Measurements from ENCODE around the gene ARHGAP18. TPM values are rescaled to one million over a fixed set of nuclear protein-coding genes. Genes with fewer than 3 reads are reported as not detected.

The ARHGAP18 gene
- total RNA-seq, 2 donors from 2014 or later, result 7.1 to 11.2 TPM

GRCh38 chr6:129593233-129593564 lies 116.8 kb downstream of the ARHGAP18 start:
- H3K36me3 ChIP-seq, result no peaks in the 10 kb centered on the region

DNA sequence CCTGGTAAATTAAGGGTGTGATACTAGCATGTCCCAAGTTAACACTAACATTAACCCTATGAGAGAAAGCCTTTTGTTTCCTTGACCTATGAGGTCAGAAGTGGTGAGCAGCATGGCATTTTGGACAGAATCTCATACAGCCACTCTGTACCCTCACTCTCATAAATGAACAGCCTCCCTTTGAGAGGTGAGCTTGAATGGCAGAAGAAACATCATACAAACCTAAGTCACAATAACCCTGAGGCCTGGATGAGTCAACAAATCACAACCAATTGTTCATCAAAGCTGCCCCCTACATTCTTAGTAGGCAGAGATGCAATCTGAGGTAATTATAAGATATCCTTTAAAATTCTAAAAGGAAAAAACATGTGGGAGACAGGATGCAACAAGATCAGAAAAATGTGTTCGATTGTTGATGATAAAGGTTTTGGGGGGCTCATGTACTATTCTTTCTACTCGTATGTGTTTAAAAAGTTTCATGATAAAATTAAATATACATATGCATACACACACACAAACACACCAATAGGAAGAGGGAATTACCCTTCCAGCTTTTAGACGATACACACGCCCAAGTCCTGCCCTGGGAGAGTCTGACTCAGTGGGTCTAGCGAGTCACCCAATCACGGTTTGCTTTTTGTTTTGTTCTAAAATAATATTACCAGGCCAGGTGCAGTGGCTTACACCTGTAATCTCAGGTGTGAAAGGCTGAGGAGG lies 117.3 kb downstream of the ARHGAP18 start:
- H3K27ac ChIP-seq, result no peak overlapping the region
- no peaks in the 10 kb centered on the region for H3K36me3 ChIP-seq
- no peaks in the 10 kb centered on the region for H3K4me1 ChIP-seq
- H3K9me3 ChIP-seq, result no peaks in the 10 kb centered on the region
- DNase-seq (ENCODE audit: low spot score), result no peak
- no peaks in the 10 kb centered on the region for H3K27me3 ChIP-seq
- no peak overlapping the region for H3K4me3 ChIP-seq
- TF ChIP-seq CTCF (IDR thresholded peaks at IDR 0.05), result no peak

More at GRCh38 chr6:129593233-129593564, 116.8 kb downstream of the ARHGAP18 start:
- DNase-seq (ENCODE audit: low spot score), result no peak
- H3K4me1 ChIP-seq, result no peaks in the 10 kb centered on the region
- no peak overlapping the region for H3K4me3 ChIP-seq
- no peak overlapping the region for H3K27ac ChIP-seq
- H3K27me3 ChIP-seq, result no peaks in the 10 kb centered on the region
- no peaks in the 10 kb centered on the region for H3K9me3 ChIP-seq
- no peak for TF ChIP-seq CTCF (IDR thresholded peaks at IDR 0.05)

DNA sequence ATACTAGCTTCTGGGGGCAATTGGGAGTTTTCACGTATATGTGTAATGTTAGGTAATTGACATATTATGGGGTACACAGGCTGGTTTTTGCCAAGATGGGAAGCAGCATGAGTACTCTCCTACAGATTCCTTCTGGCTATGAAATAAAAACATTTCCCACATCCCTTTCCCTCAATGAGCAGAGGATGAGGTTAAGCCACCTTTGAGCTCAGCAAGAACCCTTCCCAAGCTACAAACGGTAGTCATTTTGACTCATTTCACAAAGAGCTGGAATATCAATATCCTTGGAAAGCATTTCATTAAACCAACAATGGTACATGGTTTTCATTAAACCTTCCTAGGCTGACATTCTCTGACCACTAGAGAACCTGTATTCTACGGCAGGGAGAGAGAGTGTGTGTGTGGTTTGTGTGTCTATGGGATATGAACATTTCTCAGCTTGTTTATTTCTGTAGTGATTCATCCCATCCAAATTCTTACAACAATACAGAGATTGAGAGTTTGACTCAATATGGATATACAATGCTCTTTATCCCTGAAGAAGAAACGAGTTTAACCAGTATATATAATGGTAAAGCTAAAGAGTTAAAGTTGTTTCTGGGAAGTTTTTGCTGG lies 119.5 kb downstream of the ARHGAP18 start:
- no peak for TF ChIP-seq CTCF (IDR thresholded peaks at IDR 0.05)
- Histone ChIP-seq H3K9me3 (no peaks in the 10 kb centered on the region), H3K27me3 (no peaks in the 10 kb centered on the region), H3K36me3 (no peaks in the 10 kb centered on the region), H3K27ac (no peak overlapping the region), H3K4me1 (no peaks in the 10 kb centered on the region), H3K4me3 (no peak overlapping the region)
- DNase-seq (ENCODE audit: low spot score), result no peak

GRCh38 chr6:129586815-129587214 lies 123.2 kb downstream of the ARHGAP18 start:
- H3K27me3 ChIP-seq, result no peaks in the 10 kb centered on the region
- H3K36me3 ChIP-seq, result no peaks in the 10 kb centered on the region
- DNase-seq (ENCODE audit: low spot score), result no peak
- H3K9me3 ChIP-seq, result no peaks in the 10 kb centered on the region
- no peaks in the 10 kb centered on the region for H3K4me1 ChIP-seq
- no peak for TF ChIP-seq CTCF (IDR thresholded peaks at IDR 0.05)
- H3K27ac ChIP-seq, result no peak overlapping the region
- no peak overlapping the region for H3K4me3 ChIP-seq

DNA sequence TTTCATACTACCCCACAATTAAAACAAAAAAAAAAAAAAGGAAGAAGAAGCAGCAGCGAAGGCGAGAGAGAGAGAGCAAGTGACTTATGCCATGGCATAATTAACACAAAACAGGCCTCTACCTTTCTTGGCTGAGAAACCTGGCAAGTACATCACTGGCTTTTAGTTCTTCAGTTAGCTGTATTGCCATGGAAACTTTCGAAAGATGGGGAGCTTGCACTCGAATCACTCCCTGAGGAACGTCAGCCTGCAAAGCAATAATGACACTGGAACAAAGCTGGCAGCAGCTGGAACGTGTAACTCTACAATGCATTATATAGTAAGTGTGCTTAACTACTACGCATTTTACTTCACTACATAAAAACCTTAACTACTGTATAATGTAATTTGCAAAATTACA lies 126.1 kb downstream of the ARHGAP18 start:
- Histone ChIP-seq H3K36me3 (no peaks in the 10 kb centered on the region), H3K4me1 (no peaks in the 10 kb centered on the region), H3K27ac (no peak overlapping the region), H3K9me3 (no peaks in the 10 kb centered on the region), H3K27me3 (no peaks in the 10 kb centered on the region), H3K4me3 (no peak overlapping the region)
- no peak for DNase-seq (ENCODE audit: low spot score)
- TF ChIP-seq CTCF (IDR thresholded peaks at IDR 0.05), result no peak

GRCh38 chr6:129578315-129578714 lies 131.7 kb downstream of the ARHGAP18 start:
- Histone ChIP-seq H3K9me3 (no peaks in the 10 kb centered on the region), H3K36me3 (no peaks in the 10 kb centered on the region), H3K4me3 (no peak overlapping the region), H3K4me1 (no peaks in the 10 kb centered on the region), H3K27me3 (no peaks in the 10 kb centered on the region), H3K27ac (no peak overlapping the region)
- DNase-seq (ENCODE audit: low spot score), result no peak
- no peak for TF ChIP-seq CTCF (IDR thresholded peaks at IDR 0.05)

Data from right atrium auricular region (tissue), 2 donors.